DOHH2 (cell line): ENCODE measurements around the gene CRAMP1.

Source experiments
- CTCF ChIP-seq: fragments of 200-600 bp; sonication (generic); IDR thresholded peaks from one replicate; pipeline ENCODE4 v1.5.1; 2014; ENCODE audit warnings: antibody characterized with exemption, mild to moderate bottlenecking, low read depth, low read length; ENCODE audit not compliant: poor library complexity, severe bottlenecking
- EZH2phosphoT487 ChIP-seq: fragments of 200-600 bp; sonication (generic); IDR thresholded peaks from 2 replicates; pipeline ENCODE4 v1.6.1; 2017; ENCODE audit warnings: borderline replicate concordance, mild to moderate bottlenecking, antibody characterized with exemption, low read length, moderate library complexity, mixed read lengths

- TF ChIP-seq CTCF, result no peak
- TF ChIP-seq EZH2phosphoT487, result no peak
Observed at GRCh38 chr16:1670371-1670770, 58.2 kb downstream of the CRAMP1 start.
